IMR-90 (cell line): Measurements from ENCODE around the gene PHF21B. TPM values are rescaled to one million over a fixed set of nuclear protein-coding genes. Genes with fewer than 3 reads are reported as not detected.

Experiments used
- ATAC-seq: fragments of 200-7000 bp; cut with Tn5 transposase; 2 replicates; pipeline ENCODE4 v1.9.1; 2020; ENCODE audit warnings: low read depth, mild to moderate bottlenecking, moderate library complexity
- BruUV-seq: library from RNA; stranded (reverse); fragments of 400-500 nt; replicated peaks from 2 replicates; lab custom pipeline; 2021; lab: Mats Ljungman, UMichigan
- CTCF ChIA-PET: fragments of 300-600 bp; formaldehyde crosslinking; extraction: SDS; loops from one replicate; lab custom pipeline; 2021; ENCODE audit warnings: antibody characterized with exemption; lab: Yijun Ruan, JAX
- POLR2A ChIA-PET: fragments of 300-600 bp; sonication (Branson Sonifier 250); formaldehyde crosslinking; loops from one replicate; lab custom pipeline; 2022; ENCODE audit warnings: antibody characterized with exemption; ENCODE audit not compliant: unreplicated experiment; lab: Charles Lee
- DNase-seq: peaks from one replicate; pipeline ENCODE4 v3.0.0; 2013
- H2AFZ ChIP-seq: replicated peaks from 2 replicates; pipeline ENCODE3; 2013; ENCODE audit warnings: low read length, mild to moderate bottlenecking; ENCODE audit not compliant: poor library complexity
- H2AK5ac ChIP-seq: 2 replicates; pipeline ENCODE4 v1.6.1; 2013; ENCODE audit warnings: low read depth, low read length, inconsistent platforms
- H2AK9ac ChIP-seq: replicated peaks from 2 replicates; pipeline ENCODE3; 2013; ENCODE audit warnings: mild to moderate bottlenecking, low read depth, low read length, moderate library complexity; ENCODE audit not compliant: poor library complexity
- H2BK120ac ChIP-seq: 2 replicates; pipeline ENCODE4 v1.6.1; 2013; ENCODE audit warnings: low read depth, low read length, inconsistent platforms
- H2BK15ac ChIP-seq: 3 replicates; pipeline ENCODE4 v1.6.1; 2013; ENCODE audit warnings: low read depth, low read length, inconsistent platforms
- H2BK20ac ChIP-seq: 2 replicates; pipeline ENCODE4 v1.6.1; 2013; ENCODE audit warnings: low read depth, mild to moderate bottlenecking, inconsistent platforms, low read length, moderate library complexity
- H2BK5ac ChIP-seq: 2 replicates; pipeline ENCODE4 v1.6.1; 2013; ENCODE audit warnings: mild to moderate bottlenecking, low read depth, low read length, inconsistent platforms; ENCODE audit not compliant: poor library complexity, severe bottlenecking
- H3K14ac ChIP-seq: replicated peaks from 2 replicates; pipeline ENCODE4 v1.6.1; 2013; ENCODE audit warnings: low read depth, low read length, inconsistent platforms
- H3K18ac ChIP-seq: 2 replicates; pipeline ENCODE4 v1.6.1; 2013; ENCODE audit warnings: low read depth, low read length, control low read depth
- H3K23ac ChIP-seq: 2 replicates; pipeline ENCODE4 v1.6.1; 2013; ENCODE audit warnings: low read depth, low read length, inconsistent platforms
- H3K27ac ChIP-seq: 2 replicates; pipeline ENCODE4 v1.5.1; 2013; ENCODE audit warnings: mild to moderate bottlenecking, control low read depth, low read length; ENCODE audit not compliant: insufficient read depth
- H3K27me3 ChIP-seq: 2 replicates; pipeline ENCODE4 v1.6.1; 2013; ENCODE audit warnings: low read length; ENCODE audit not compliant: control insufficient read depth, insufficient read depth
- H3K36me3 ChIP-seq: 2 replicates; pipeline ENCODE4 v1.6.1; 2013; ENCODE audit warnings: low read length, mixed read lengths; ENCODE audit not compliant: control insufficient read depth, insufficient read depth
- H3K4ac ChIP-seq: 2 replicates; pipeline ENCODE4 v1.6.1; 2013; ENCODE audit warnings: low read depth, low read length, inconsistent platforms
- H3K4me1 ChIP-seq: 2 replicates; pipeline ENCODE4 v1.6.1; 2013; ENCODE audit warnings: low read length, mixed read lengths; ENCODE audit not compliant: control insufficient read depth, insufficient read depth
- H3K4me2 ChIP-seq: 2 replicates; pipeline ENCODE4 v1.6.1; 2013; ENCODE audit warnings: low read depth, mild to moderate bottlenecking, control low read depth, low read length, moderate library complexity
- H3K4me3 ChIP-seq: 2 replicates; pipeline ENCODE4 v1.5.1; 2013; ENCODE audit warnings: low read depth, mild to moderate bottlenecking, control low read depth, low read length, moderate library complexity; ENCODE audit not compliant: insufficient read depth
- H3K56ac ChIP-seq: 2 replicates; pipeline ENCODE4 v1.6.1; 2013; ENCODE audit warnings: low read length, inconsistent platforms; ENCODE audit not compliant: insufficient read depth; ENCODE audit errors: extremely low read depth
- H3K79me1 ChIP-seq, 2 experiments: 2 replicates each; pipeline ENCODE4 v1.6.1; 2013; ENCODE audit warnings: low read length in 2 of 2, inconsistent platforms in 1 of 2, low read depth in 1 of 2
- H3K9ac ChIP-seq: 2 replicates; pipeline ENCODE4 v1.6.1; 2013; ENCODE audit warnings: low read depth, low read length, control low read depth
- H3K9me1 ChIP-seq: 2 replicates; pipeline ENCODE4 v1.6.1; 2013; ENCODE audit warnings: low read length, inconsistent platforms; ENCODE audit not compliant: insufficient read depth
- H3K9me3 ChIP-seq: 2 replicates; pipeline ENCODE4 v1.6.1; 2013; ENCODE audit warnings: low read length; ENCODE audit not compliant: control insufficient read depth, insufficient read depth
- H4K20me1 ChIP-seq: 2 replicates; pipeline ENCODE4 v1.6.1; 2013; ENCODE audit warnings: low read length, inconsistent platforms; ENCODE audit not compliant: insufficient read depth
- H4K5ac ChIP-seq: 2 replicates; pipeline ENCODE4 v1.6.1; 2013; ENCODE audit warnings: mild to moderate bottlenecking, low read depth, low read length, control low read depth
- H4K8ac ChIP-seq, 2 experiments: 2 replicates each; pipeline ENCODE4 v1.6.1; 2013; ENCODE audit warnings: low read depth in 2 of 2, low read length in 2 of 2, control low read depth in 1 of 2, inconsistent platforms in 1 of 2
- H4K91ac ChIP-seq: 2 replicates; pipeline ENCODE4 v1.6.1; 2013; ENCODE audit warnings: low read depth, low read length, inconsistent platforms; ENCODE audit not compliant: insufficient read depth
- BHLHE40 ChIP-seq: fragments of 150-350 bp; IDR thresholded peaks from 2 replicates; pipeline ENCODE4 v1.6.1; 2016; ENCODE audit warnings: mild to moderate bottlenecking, low read depth, low read length
- ELK1 ChIP-seq: fragments of 150-350 bp; IDR thresholded peaks from 2 replicates; pipeline ENCODE4 v1.6.1; 2016; ENCODE audit warnings: low read depth, mild to moderate bottlenecking, low read length, moderate library complexity, borderline replicate concordance
- MAFK ChIP-seq: IDR thresholded peaks from 2 replicates; pipeline ENCODE4 v1.6.1; 2012; ENCODE audit warnings: low read depth, low read length, improper control_type of control experiment
- MXI1 ChIP-seq: IDR thresholded peaks from 2 replicates; pipeline ENCODE4 v1.6.1; 2012; ENCODE audit warnings: low read depth, mild to moderate bottlenecking, low read length, moderate library complexity, borderline replicate concordance
- POLR2A ChIP-seq: IDR thresholded peaks from 2 replicates; pipeline ENCODE4 v1.6.1; 2012; ENCODE audit warnings: mild to moderate bottlenecking, low read depth, low read length
- RAD21 ChIP-seq: IDR thresholded peaks from 2 replicates; pipeline ENCODE4 v1.6.1; 2012; ENCODE audit warnings: low read length, improper control_type of control experiment
- RCOR1 ChIP-seq: IDR thresholded peaks from 2 replicates; pipeline ENCODE4 v1.6.1; 2012; ENCODE audit warnings: mild to moderate bottlenecking, low read length, improper control_type of control experiment; ENCODE audit not compliant: insufficient replicate concordance
- RFX5 ChIP-seq: IDR thresholded peaks from 2 replicates; pipeline ENCODE4 v1.8.0; 2012; ENCODE audit warnings: low read depth, mild to moderate bottlenecking, low read length, moderate library complexity
- WGBS, 2 experiments: methylation state at CpG; one replicate each; pipeline versions ENCODE4 v1.1.5 to v1.1.7; 2013; ENCODE audit warnings: missing lambda C conversion rate in 2 of 2; ENCODE audit not compliant: insufficient read length in 1 of 2; ENCODE audit errors: extremely low coverage in 2 of 2; 5-methylcytosine and 5-hydroxymethylcytosine counted together
- dilution Hi-C: fragments of 300-500 bp; cut with HindIII; formaldehyde crosslinking; loops from one replicate; pipeline ENCODE4 v1.14.3; 2018; ENCODE audit warnings: low sequenced_read_pairs; ENCODE audit not compliant: unreplicated experiment
- in situ Hi-C: fragments of 300-500 bp; cut with MboI; formaldehyde crosslinking; loops from 3 replicates; pipeline ENCODE4 v1.14.3; 2019; ENCODE audit warnings: low sequenced_read_pairs, inconsistent platforms, mixed read lengths
- intact Hi-C: fragments of 100-400 bp; cut with micrococcal nuclease; formaldehyde crosslinking; loops from 2 replicates; pipeline ENCODE4 v1.10.0; 2022
- polyA plus RNA-seq, 3 experiments: library from polyadenylated mRNA; depleted of rRNA; stranded (reverse); fragments of >200 nt; gene quantifications; 2 replicates each; pipeline ENCODE4 v1.2.3, GENCODE V29; 2012; ENCODE audit warnings: low replicate concordance in 1 of 3
- total RNA-seq: library from RNA; depleted of rRNA; stranded (reverse); fragments of >200 nt; gene quantifications from 2 replicates; pipeline ENCODE4 v1.2.3, GENCODE V29; 2012
- TF ChIP-seq, protein P1 (sequence below): fragments of 150-350 bp; IDR thresholded peaks from 2 replicates; pipeline ENCODE4 v1.6.1; 2017; ENCODE audit warnings: mild to moderate bottlenecking, antibody characterized with exemption, low read length, low read depth

PHF21B gene
- total and polyA plus RNA-seq, 2 of the 4 experiments (the other 2 are of a cell fraction), result 0.02 TPM; not detected in 1

DNA sequence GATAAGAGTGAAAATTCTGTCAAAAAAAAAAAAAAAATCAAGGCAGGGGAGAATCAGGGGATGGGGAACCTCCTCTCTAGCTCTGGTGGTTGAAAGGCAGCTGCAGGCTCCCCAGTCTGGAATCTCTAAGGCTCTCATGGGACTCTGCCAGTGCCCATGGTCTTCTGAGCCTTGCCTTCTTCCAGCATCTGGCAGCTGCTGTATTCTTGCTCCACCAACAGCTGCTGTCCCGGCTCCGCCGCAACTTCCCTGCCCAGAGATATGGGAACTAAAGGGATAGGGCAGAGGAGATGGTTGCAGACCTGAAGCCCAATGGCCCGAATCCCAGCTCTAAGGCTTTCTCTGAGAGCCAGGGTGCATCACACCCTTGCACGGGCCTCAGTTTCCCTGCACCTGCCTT is 49.5 kb upstream of the PHF21B start (continued):
- TF ChIP-seq RFX5 (no peak), POLR2A (no peak), MXI1 (no peak), MAFK (no peak)
- TF ChIP-seq, protein P1, sequence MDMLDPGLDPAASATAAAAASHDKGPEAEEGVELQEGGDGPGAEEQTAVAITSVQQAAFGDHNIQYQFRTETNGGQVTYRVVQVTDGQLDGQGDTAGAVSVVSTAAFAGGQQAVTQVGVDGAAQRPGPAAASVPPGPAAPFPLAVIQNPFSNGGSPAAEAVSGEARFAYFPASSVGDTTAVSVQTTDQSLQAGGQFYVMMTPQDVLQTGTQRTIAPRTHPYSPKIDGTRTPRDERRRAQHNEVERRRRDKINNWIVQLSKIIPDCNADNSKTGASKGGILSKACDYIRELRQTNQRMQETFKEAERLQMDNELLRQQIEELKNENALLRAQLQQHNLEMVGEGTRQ, result no peak

DNA sequence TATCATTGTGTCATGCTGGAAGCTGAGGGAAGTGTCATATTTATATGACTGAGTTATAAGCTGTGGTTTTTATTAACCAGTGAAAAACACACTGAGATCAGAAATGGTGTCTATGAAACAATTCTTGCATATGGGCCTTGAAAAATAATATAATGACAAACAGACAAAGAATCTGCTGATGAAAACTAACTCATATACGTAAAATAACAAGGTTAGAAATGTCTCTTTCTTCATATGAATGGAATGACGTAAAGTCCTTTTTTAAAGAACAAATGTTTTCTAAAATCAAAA is 48.8 kb upstream of the PHF21B start:
- no peak overlapping the region for H2BK5ac ChIP-seq
- H2BK20ac ChIP-seq, result no peak overlapping the region
- no peak overlapping the region for H3K18ac ChIP-seq
- no peak overlapping the region for H3K23ac ChIP-seq
- H3K4me1 ChIP-seq, result 0 out of 2 replicates have a peak, but pooled peaks cover 2% of the 10 kb centered on the region
- H3K9me1 ChIP-seq, result peaks cover 3% of the 10 kb centered on the region; the same call in 1 of the 2 replicates
- no peak overlapping the region for H3K56ac ChIP-seq
- H2BK15ac ChIP-seq, result no peak overlapping the region
- no peaks in the 10 kb centered on the region for H3K9me3 ChIP-seq
- no peaks in the 10 kb centered on the region for H3K79me1 ChIP-seq
- H3K27ac ChIP-seq, result no peak overlapping the region
- H4K91ac ChIP-seq, result no peak overlapping the region
- no peak overlapping the region for H3K4me2 ChIP-seq
- H2AK5ac ChIP-seq, result no peak overlapping the region
- no peaks in the 10 kb centered on the region for H4K20me1 ChIP-seq
- H3K27me3 ChIP-seq, result peaks cover 11% of the 10 kb centered on the region
- ATAC-seq, result no peak
- no peak overlapping the region for H3K4ac ChIP-seq
- no peak overlapping the region for H4K5ac ChIP-seq
- no peak for DNase-seq
- dilution Hi-C loops (no loop called here), intact Hi-C loops (no loop called here), in situ Hi-C loops (no loop called here)
- no TSS peak for BruUV-seq
- no peaks in the 10 kb centered on the region for H3K36me3 ChIP-seq
- no peak overlapping the region for H3K4me3 ChIP-seq
- ChIA-PET CTCF (no interaction called here), POLR2A (no interaction called here)
- H4K8ac ChIP-seq, result no peak overlapping the region
- no peak overlapping the region for H2AK9ac ChIP-seq
- WGBS, 2 experiments, result no CpG with 5 or more reads among the region's 2 CpGs
- no peak overlapping the region for H2AFZ ChIP-seq
- TF ChIP-seq RAD21 (no peak), BHLHE40 (no peak), RCOR1 (no peak), ELK1 (no peak), MAFK (no peak), MXI1 (no peak)
- no peak overlapping the region for H3K9ac ChIP-seq
- H2BK120ac ChIP-seq, result no peak overlapping the region
- no peak overlapping the region for H3K14ac ChIP-seq
